RWPE1 (cell line): ENCODE data around the gene TWIST1.

Experiments
- CTCF ChIA-PET: fragments of 350-600 bp; sonication (Branson Sonifier 250); formaldehyde crosslinking; extraction: SDS; loops from one replicate; lab custom pipeline; 2021; lab: Yijun Ruan, JAX
- POLR2A ChIA-PET: fragments of 400-600 bp; formaldehyde crosslinking; extraction: SDS; loops from one replicate; lab custom pipeline; 2020; ENCODE audit warnings: antibody characterized with exemption; ENCODE audit not compliant: low non-redundant PET; lab: Yijun Ruan, JAX
- DNase-seq: peaks from one replicate; pipeline ENCODE4 v3.0.0; 2012; ENCODE audit warnings: low spot score
- H3K27ac ChIP-seq: fragments of 450-650 bp; 2 replicates; pipeline ENCODE4 v1.5.1; 2017
- CTCF ChIP-seq: fragments of 450-650 bp; conservative IDR thresholded peaks from 2 replicates; pipeline ENCODE4 v1.5.1; 2017; ENCODE audit warnings: low read depth, mild to moderate bottlenecking

The TWIST1 gene

DNA sequence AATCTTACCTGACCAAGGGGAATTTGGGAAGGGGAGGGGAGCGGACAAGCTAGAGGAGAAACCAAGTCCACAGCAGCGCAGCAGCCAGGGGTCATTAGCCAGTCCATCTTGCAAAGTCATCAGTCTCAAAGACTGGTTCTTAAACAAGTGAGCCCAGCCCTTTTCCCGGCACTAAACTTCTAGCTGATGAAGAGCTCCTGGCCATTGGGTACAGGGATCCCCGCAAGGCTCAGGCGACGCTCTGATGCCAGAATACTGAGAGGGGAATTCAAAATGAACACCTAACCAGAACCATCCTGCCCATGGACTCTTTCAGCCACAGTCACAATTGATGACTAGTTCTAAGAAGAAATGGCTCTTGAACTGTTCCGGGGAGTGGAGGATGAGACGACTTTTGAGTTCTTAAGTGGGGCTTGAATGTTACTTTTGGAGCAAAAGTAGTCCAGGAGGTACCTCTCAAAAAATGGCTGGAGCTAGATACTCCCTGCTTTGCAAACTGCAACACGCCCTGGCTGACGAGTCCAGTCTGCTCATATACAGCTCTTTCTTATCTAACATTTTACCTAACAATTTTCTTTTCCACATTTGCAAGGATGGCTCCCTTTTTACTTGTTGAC, 2.5 kb upstream of the TWIST1 start:
- no peak for DNase-seq
- CTCF ChIA-PET, result interaction anchor here (0.5 kb wide), 1 partner anchor 767 kb away, joined by 4 read pairs; no protein-coding TSS in a partner anchor
- TF ChIP-seq CTCF, result no peak
- POLR2A ChIA-PET, result no interaction called here
- H3K27ac ChIP-seq, result no peak overlapping the region

- H3K27ac ChIP-seq, result peak overlapping the region; percentile 30; the same call in 1 of the 2 replicates
- TF ChIP-seq CTCF, result no peak
- ChIA-PET CTCF (interaction anchor here (0.5 to 0.7 kb wide), 3 partner anchors 20 to 766 kb away, joined by 3 to 4 read pairs (median 3); no protein-coding TSS in a partner anchor), POLR2A (no interaction called here)
- no peak for DNase-seq
Measured at GRCh38 chr7:19119372-19119771, 1.9 kb upstream of the TWIST1 start.

- DNase-seq, result no peak
- no peak for TF ChIP-seq CTCF
- POLR2A ChIA-PET, result no interaction called here
- peak overlapping the region; percentile 30; the same call in 1 of the 2 replicates for H3K27ac ChIP-seq
- CTCF ChIA-PET, result interaction anchor here (0.6 to 0.7 kb wide), 3 partner anchors 20 to 441 kb away, joined by 3 read pairs; no protein-coding TSS in a partner anchor
Measured at GRCh38 chr7:19118636-19119371, 1.4 kb upstream of the TWIST1 start.

DNA sequence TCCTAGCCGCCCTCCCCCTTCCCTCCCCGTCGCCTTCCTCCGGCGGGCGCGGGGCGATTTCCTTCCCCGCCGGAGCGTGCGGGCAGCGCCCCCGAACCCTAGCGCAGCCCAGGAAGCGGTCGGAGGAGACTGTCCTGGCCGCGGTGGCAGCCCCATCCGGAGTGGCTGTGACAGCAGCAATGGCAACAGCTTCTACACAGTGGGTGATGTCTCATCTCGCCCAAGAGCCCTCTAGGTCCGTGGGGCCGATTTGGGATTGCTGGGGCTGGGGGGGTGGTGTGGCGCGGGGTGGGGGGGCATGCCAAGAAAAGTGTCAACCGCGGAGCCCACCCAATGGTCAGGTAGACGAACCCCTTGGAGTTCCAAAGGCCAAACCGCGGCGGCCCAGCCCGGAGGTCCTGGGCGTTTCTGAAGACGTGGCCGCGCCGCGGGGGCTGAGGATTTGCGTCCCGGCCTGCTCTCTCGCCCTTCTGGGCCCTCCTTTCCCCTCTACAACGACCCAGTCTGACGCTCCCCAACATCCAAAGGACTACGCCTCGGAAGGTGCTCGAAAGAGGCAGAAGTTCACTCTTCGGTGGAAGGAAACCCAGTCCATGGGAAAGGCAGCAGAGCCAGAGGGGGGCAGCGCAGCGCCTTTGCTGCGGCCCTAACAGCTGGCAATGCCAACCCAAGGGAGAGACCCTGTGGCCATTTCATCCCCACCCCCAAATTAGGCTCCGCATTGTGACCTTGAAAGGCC, 603 bp upstream of the TWIST1 start:
- H3K27ac ChIP-seq, result peak overlapping the region; percentile 86
- ChIA-PET CTCF (interaction anchor here (0.5 to 0.7 kb wide), 2 partner anchors 74 to 95 kb away, joined by 3 read pairs; no protein-coding TSS in a partner anchor), POLR2A (no interaction called here)
- DNase-seq, result no peak
- TF ChIP-seq CTCF, result no peak

DNA sequence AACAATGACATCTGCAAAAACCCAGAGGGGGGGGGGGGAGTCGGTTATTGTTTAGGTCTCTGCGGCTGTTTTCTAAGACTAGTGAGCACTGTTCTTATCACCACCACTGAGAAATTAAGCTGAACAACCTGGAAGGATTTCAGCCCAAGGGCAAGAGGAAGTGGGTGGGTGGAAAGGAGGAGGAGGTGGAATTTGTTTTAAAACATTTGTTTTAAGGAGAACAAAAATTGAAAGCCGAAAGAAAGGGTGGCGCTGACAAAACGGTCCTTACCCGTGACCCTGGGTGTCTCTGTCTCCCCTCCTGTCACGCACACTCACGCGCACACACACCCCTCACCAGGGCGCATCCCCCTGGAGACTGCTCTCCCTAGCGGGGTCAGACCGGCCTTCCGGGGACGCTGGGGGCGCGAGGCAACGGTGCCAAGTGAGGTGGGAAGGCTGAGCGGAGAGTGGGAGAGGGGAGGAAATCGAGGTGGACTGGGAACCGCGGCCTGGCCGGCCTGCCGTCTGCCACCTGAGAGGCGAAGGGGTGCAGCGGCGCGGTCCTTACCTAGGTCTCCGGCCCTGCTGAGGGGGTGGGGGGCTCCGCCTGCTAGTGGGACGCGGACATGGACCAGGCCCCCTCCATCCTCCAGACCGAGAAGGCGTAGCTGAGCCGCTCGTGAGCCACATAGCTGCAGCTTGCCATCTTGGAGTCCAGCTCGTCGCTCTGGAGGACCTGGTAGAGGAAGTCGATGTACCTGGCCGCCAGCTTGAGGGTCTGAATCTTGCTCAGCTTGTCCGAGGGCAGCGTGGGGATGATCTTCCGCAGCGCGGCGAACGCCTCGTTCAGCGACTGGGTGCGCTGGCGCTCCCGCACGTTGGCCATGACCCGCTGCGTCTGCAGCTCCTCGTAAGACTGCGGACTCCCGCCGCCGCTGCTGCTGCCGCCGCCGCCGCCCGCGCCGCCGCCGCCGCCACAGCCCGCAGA, 1.0 kb downstream of the TWIST1 start:
- peak overlapping the region; percentile 86 for H3K27ac ChIP-seq
- POLR2A ChIA-PET, result no interaction called here
- DNase-seq, result peak; percentile 52
- no peak for TF ChIP-seq CTCF
- CTCF ChIA-PET, result interaction anchor here (0.6 to 2.3 kb wide), 3 partner anchors 11 to 189 kb away, joined by 4 to 5 read pairs (median 5); no protein-coding TSS in a partner anchor
